Smooth muscle cell (in vitro differentiated cells): ENCODE measurements around the gene QDPR. TPM values are rescaled to one million over a fixed set of nuclear protein-coding genes. Genes with fewer than 3 reads are reported as not detected.
"Not testable (repeated sequence)": the region's sequence is repeated elsewhere in the genome, so short reads cannot be mapped to it uniquely, and the experiment has no call there.

Experiments
- DNase-seq: peaks from one replicate; lab custom pipeline; 2025; ENCODE audit not compliant: unreplicated experiment; lab: John Stamatoyannopoulos, UW
- H2AFZ ChIP-seq: fragments of 200-600 bp; sonication (generic); 2 replicates; pipeline ENCODE4 v1.6.0; 2016; ENCODE audit warnings: antibody characterized with exemption, low read depth, mild to moderate bottlenecking
- H3F3A ChIP-seq: fragments of 200-600 bp; sonication (generic); 2 replicates; pipeline ENCODE4 v1.6.0; 2017; ENCODE audit warnings: antibody characterized with exemption, low read depth
- H3K27ac ChIP-seq: fragments of 200-600 bp; sonication (generic); 2 replicates; pipeline ENCODE4 v1.5.1; 2016; ENCODE audit warnings: low read depth, mild to moderate bottlenecking
- H3K27me3 ChIP-seq: fragments of 200-600 bp; sonication (generic); 2 replicates; pipeline ENCODE4 v1.6.1; 2016; ENCODE audit warnings: low read depth, mild to moderate bottlenecking
- H3K36me3 ChIP-seq: fragments of 200-600 bp; sonication (generic); 2 replicates; pipeline ENCODE4 v1.5.1; 2016; ENCODE audit warnings: low read depth
- H3K4me1 ChIP-seq: fragments of 200-600 bp; sonication (generic); 2 replicates; pipeline ENCODE4 v1.5.1; 2016; ENCODE audit warnings: low read depth
- H3K4me2 ChIP-seq: fragments of 200-600 bp; sonication (generic); 2 replicates; pipeline ENCODE4 v1.6.0; 2016; ENCODE audit warnings: mild to moderate bottlenecking
- H3K4me3 ChIP-seq: fragments of 200-600 bp; sonication (generic); 2 replicates; pipeline ENCODE4 v1.5.1; 2016; ENCODE audit warnings: mild to moderate bottlenecking
- H3K79me2 ChIP-seq: fragments of 200-600 bp; sonication (generic); 2 replicates; pipeline ENCODE4 v1.6.0; 2016; ENCODE audit warnings: low read depth, mild to moderate bottlenecking
- H3K9ac ChIP-seq: fragments of 200-600 bp; sonication (generic); 2 replicates; pipeline ENCODE4 v1.6.0; 2016; ENCODE audit warnings: low read depth
- H3K9me3 ChIP-seq: fragments of 200-600 bp; sonication (generic); replicated peaks from 2 replicates; pipeline ENCODE4 v1.5.1; 2016; ENCODE audit warnings: low read depth
- H4K20me1 ChIP-seq: fragments of 200-600 bp; sonication (generic); 2 replicates; pipeline ENCODE4 v1.6.0; 2016; ENCODE audit warnings: low read depth
- CTCF ChIP-seq: fragments of 200-600 bp; sonication (generic); IDR thresholded peaks from 2 replicates; pipeline ENCODE4 v1.5.1; 2017; ENCODE audit warnings: borderline replicate concordance, mild to moderate bottlenecking, antibody characterized with exemption; ENCODE audit not compliant: insufficient read depth, poor library complexity, severe bottlenecking
- whole genome bisulfite sequencing: methylation state at CpG from one replicate; pipeline ENCODE4 v1.1.7; 2016; ENCODE audit warnings: low lambda C conversion rate; 5-methylcytosine and 5-hydroxymethylcytosine counted together
- polyA plus RNA-seq: library from polyadenylated mRNA; unstranded; fragments of >200 nt; fragmentation: Nextera tagmentation; extraction: Ambion mirVana; gene quantifications from 2 replicates; pipeline ENCODE4 v1.2.1, GENCODE V29; 2016
- total RNA-seq: library from RNA; depleted of rRNA; stranded (reverse); fragments of >200 nt; gene quantifications from 2 replicates; pipeline ENCODE4 v1.2.3, GENCODE V29; 2014

Gene QDPR
- total and polyA plus RNA-seq, 2 experiments from 2014 or later: 27.5 to 34.8 TPM

- no peak overlapping the region for H3K4me2 ChIP-seq
- no peaks in the 10 kb centered on the region for H3F3A ChIP-seq
- no peak for TF ChIP-seq CTCF
- no peaks in the 10 kb centered on the region for H3K27me3 ChIP-seq
- H3K9me3 ChIP-seq: no peaks in the 10 kb centered on the region
- H2AFZ ChIP-seq: no peak overlapping the region
- no peak overlapping the region for H3K9ac ChIP-seq
- H4K20me1 ChIP-seq: no peaks in the 10 kb centered on the region
- DNase-seq: no peak
- H3K36me3 ChIP-seq: no peaks in the 10 kb centered on the region
- no peak overlapping the region for H3K4me3 ChIP-seq
- peaks cover 4% of the 10 kb centered on the region for H3K4me1 ChIP-seq
- H3K27ac ChIP-seq: no peak overlapping the region
- 22% methylated on average over 1 of the region's 1 CpG for WGBS
- H3K79me2 ChIP-seq: no peaks in the 10 kb centered on the region
These were observed 61.6 kb downstream of the QDPR start for GRCh38 chr4:17450269-17450804.

GRCh38 chr4:17448689-17449088, 63.2 kb downstream of the QDPR start:
- no peaks in the 10 kb centered on the region for H3K79me2 ChIP-seq
- H3K27ac ChIP-seq: no peak overlapping the region
- H3K9me3 ChIP-seq: no peaks in the 10 kb centered on the region
- no peaks in the 10 kb centered on the region for H3K27me3 ChIP-seq
- DNase-seq: no peak
- no peak overlapping the region for H3K4me2 ChIP-seq
- no peak overlapping the region for H3K9ac ChIP-seq
- peak overlapping the region; percentile 9 for H2AFZ ChIP-seq
- peaks cover 4% of the 10 kb centered on the region for H3K4me1 ChIP-seq
- H4K20me1 ChIP-seq: no peaks in the 10 kb centered on the region
- no peaks in the 10 kb centered on the region for H3K36me3 ChIP-seq
- TF ChIP-seq CTCF: no peak
- no peaks in the 10 kb centered on the region for H3F3A ChIP-seq
- H3K4me3 ChIP-seq: no peak overlapping the region
- WGBS: 77% methylated on average over 3 of the region's 3 CpGs

DNA sequence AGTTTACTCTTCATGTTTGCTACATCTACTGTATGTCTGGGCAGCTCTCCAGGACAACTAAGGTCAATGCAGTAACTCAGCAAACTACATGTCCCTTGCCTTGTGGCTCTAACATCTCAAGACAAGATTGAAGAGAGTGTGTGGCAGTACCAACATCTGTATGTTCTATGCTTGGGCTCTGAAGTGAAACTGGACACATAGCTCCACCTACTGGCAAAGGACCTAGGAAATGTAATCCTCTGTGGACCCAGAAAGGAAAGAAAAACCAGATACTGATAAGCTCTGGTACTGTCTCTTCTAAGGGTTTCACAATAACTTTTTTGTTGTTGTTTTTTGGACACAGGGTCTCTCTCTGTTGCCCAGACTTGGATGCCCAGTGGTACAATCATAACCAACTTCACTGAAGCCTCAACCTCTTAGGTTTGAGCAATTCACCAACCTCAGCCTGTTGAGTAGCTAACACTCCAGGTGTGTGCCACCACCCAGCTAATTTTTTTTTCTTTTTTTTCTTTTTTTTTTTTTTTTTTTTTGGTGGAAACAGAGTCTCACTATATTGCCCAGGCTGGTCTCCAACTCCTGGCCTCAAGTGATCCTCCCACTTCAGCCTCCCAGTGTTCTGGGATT, 64.1 kb downstream of the QDPR start:
- DNase-seq: no peak
- TF ChIP-seq CTCF: peak; percentile 69
- no peak overlapping the region for H3K4me2 ChIP-seq

GRCh38 chr4:17447056-17447455, 64.8 kb downstream of the QDPR start:
- Histone ChIP-seq H3K36me3 (no peaks in the 10 kb centered on the region), H3F3A (no peaks in the 10 kb centered on the region), H3K27ac (no peak overlapping the region), H3K4me1 (peaks cover 4% of the 10 kb centered on the region), H3K9me3 (no peaks in the 10 kb centered on the region), H2AFZ (no peak overlapping the region), H4K20me1 (no peaks in the 10 kb centered on the region), H3K27me3 (no peaks in the 10 kb centered on the region), H3K9ac (no peak overlapping the region), H3K4me3 (no peak overlapping the region), H3K79me2 (no peaks in the 10 kb centered on the region), H3K4me2 (no peak overlapping the region)
- DNase-seq: no peak
- TF ChIP-seq CTCF: no peak
- WGBS: 89% methylated on average over 5 of the region's 5 CpGs

More for the DNA sequence above, 64.1 kb downstream of the QDPR start:
- Histone ChIP-seq H3F3A (no peaks in the 10 kb centered on the region), H3K27ac (no peak overlapping the region), H3K9ac (no peak overlapping the region), H3K36me3 (no peaks in the 10 kb centered on the region), H3K79me2 (no peaks in the 10 kb centered on the region), H3K9me3 (no peaks in the 10 kb centered on the region), H2AFZ (no peak overlapping the region), H3K4me3 (no peak overlapping the region), H3K27me3 (no peaks in the 10 kb centered on the region), H3K4me1 (peaks cover 4% of the 10 kb centered on the region), H4K20me1 (no peaks in the 10 kb centered on the region)

GRCh38 chr4:17442477-17442876, 69.4 kb downstream of the QDPR start:
- H3F3A ChIP-seq, H3K9ac ChIP-seq, H3K4me3 ChIP-seq, H2AFZ ChIP-seq, H3K27ac ChIP-seq, DNase-seq, H3K36me3 ChIP-seq, H3K79me2 ChIP-seq, H3K4me2 ChIP-seq, H3K9me3 ChIP-seq, H3K4me1 ChIP-seq, H3K27me3 ChIP-seq, H4K20me1 ChIP-seq: not testable (repeated sequence)
- 89% methylated on average over 1 of the region's 1 CpG for WGBS
